Neuronal stem cell (in vitro differentiated cells): ENCODE results near the gene CDC42BPA.

ENCODE experiments used
- DNase-seq: peaks from one replicate; pipeline ENCODE4 v3.0.0-alpha.2; 2013; ENCODE audit warnings: low spot score
- H2AFZ ChIP-seq: one replicate; pipeline ENCODE4 v1.6.1; 2013; ENCODE audit warnings: mild to moderate bottlenecking, low read length, inconsistent platforms
- H2AK5ac ChIP-seq: 2 replicates; pipeline ENCODE4 v1.6.1; 2013; ENCODE audit warnings: low read depth, mild to moderate bottlenecking, inconsistent platforms, low read length, moderate library complexity, mixed read lengths
- H2BK120ac ChIP-seq: 2 replicates; pipeline ENCODE4 v1.6.1; 2013; ENCODE audit warnings: low read depth, mild to moderate bottlenecking, inconsistent platforms, low read length, moderate library complexity, mixed read lengths
- H2BK12ac ChIP-seq: one replicate; pipeline ENCODE4 v1.6.1; 2013; ENCODE audit warnings: low read length, inconsistent platforms
- H2BK15ac ChIP-seq: 2 replicates; pipeline ENCODE4 v1.6.1; 2013; ENCODE audit warnings: mild to moderate bottlenecking, low read length, inconsistent platforms, mixed read lengths
- H2BK5ac ChIP-seq: one replicate; pipeline ENCODE4 v1.6.1; 2013; ENCODE audit warnings: inconsistent platforms, mild to moderate bottlenecking, low read length, moderate library complexity
- H3K14ac ChIP-seq: one replicate; pipeline ENCODE4 v1.6.1; 2013; ENCODE audit warnings: low read length, inconsistent platforms
- H3K18ac ChIP-seq: 2 replicates; pipeline ENCODE4 v1.6.1; 2013; ENCODE audit warnings: low read length, inconsistent platforms
- H3K23ac ChIP-seq: 2 replicates; pipeline ENCODE4 v1.6.1; 2013; ENCODE audit warnings: low read depth, mild to moderate bottlenecking, mixed read lengths, low read length, inconsistent platforms; ENCODE audit not compliant: poor library complexity
- H3K27ac ChIP-seq: replicated peaks from 3 replicates; pipeline ENCODE4 v1.5.1; 2013; ENCODE audit warnings: low read length, inconsistent platforms
- H3K27me3 ChIP-seq, 3 experiments: 2 replicates each; pipeline ENCODE4 v1.6.1; 2013; ENCODE audit warnings: low read length in 3 of 3, mild to moderate bottlenecking in 2 of 3, inconsistent platforms in 1 of 3, low read depth in 1 of 3, mixed read lengths in 1 of 3, moderate library complexity in 1 of 3; ENCODE audit not compliant: control insufficient read depth in 3 of 3, insufficient read depth in 3 of 3
- H3K36me3 ChIP-seq, 2 donors: replicated peaks in 1 of 2; 2 replicates each; pipeline ENCODE4 v1.6.1; 2013; ENCODE audit warnings: low read length in 2 of 2; ENCODE audit not compliant: control insufficient read depth in 2 of 2, insufficient read depth in 2 of 2
- H3K4ac ChIP-seq: 2 replicates; pipeline ENCODE4 v1.6.1; 2013; ENCODE audit warnings: inconsistent platforms, mild to moderate bottlenecking, low read length, moderate library complexity
- H3K4me1 ChIP-seq, 2 donors: 1 replicate in 1 of 2; 2 replicates in 1 of 2; pipeline ENCODE4 v1.6.1; 2013; ENCODE audit warnings: low read length in 2 of 2, low read depth in 1 of 2; ENCODE audit not compliant: control insufficient read depth in 2 of 2, insufficient read depth in 1 of 2
- H3K4me2 ChIP-seq: one replicate; pipeline ENCODE4 v1.6.1; 2013; ENCODE audit warnings: mild to moderate bottlenecking, low read length, inconsistent platforms; ENCODE audit not compliant: insufficient read depth, poor library complexity, severe bottlenecking
- H3K4me3 ChIP-seq, 2 donors: 2 replicates each; pipeline ENCODE4 v1.5.1; 2013; ENCODE audit warnings: low read length in 2 of 2, mild to moderate bottlenecking in 2 of 2, inconsistent platforms in 1 of 2, moderate library complexity in 1 of 2
- H3K79me1 ChIP-seq: one replicate; pipeline ENCODE4 v1.6.1; 2013; ENCODE audit warnings: low read depth, mild to moderate bottlenecking, inconsistent platforms, low read length, moderate library complexity
- H3K9ac ChIP-seq: one replicate; pipeline ENCODE4 v1.6.1; 2013; ENCODE audit warnings: mild to moderate bottlenecking, low read depth, low read length, inconsistent platforms; ENCODE audit not compliant: poor library complexity
- H3K9me3 ChIP-seq, 2 donors: replicated peaks in 1 of 2; 2 replicates each; pipeline versions ENCODE3 to v1.6.1; 2013; ENCODE audit warnings: low read length in 2 of 2, mild to moderate bottlenecking in 2 of 2, inconsistent platforms in 1 of 2, low read depth in 1 of 2, mixed read lengths in 1 of 2, moderate library complexity in 1 of 2; ENCODE audit not compliant: control insufficient read depth in 2 of 2, insufficient read depth in 1 of 2
- H4K8ac ChIP-seq: one replicate; pipeline ENCODE4 v1.6.1; 2013; ENCODE audit warnings: low read depth, mild to moderate bottlenecking, inconsistent platforms, low read length, moderate library complexity
- H4K91ac ChIP-seq: one replicate; pipeline ENCODE4 v1.6.1; 2013; ENCODE audit warnings: low read length, low read depth, mild to moderate bottlenecking, inconsistent platforms; ENCODE audit not compliant: poor library complexity
- WGBS, 2 donors: extraction: QIAGEN DNeasy Blood & Tissue Kit; methylation state at CpG; one replicate each; pipeline ENCODE4 v1.1.7; 2013; ENCODE audit warnings: missing lambda C conversion rate in 2 of 2, mixed read lengths in 1 of 2; ENCODE audit not compliant: insufficient read length in 2 of 2, insufficient replicate concordance in 1 of 2; ENCODE audit errors: extremely low coverage in 2 of 2; 5-methylcytosine and 5-hydroxymethylcytosine counted together

The CDC42BPA gene

DNA sequence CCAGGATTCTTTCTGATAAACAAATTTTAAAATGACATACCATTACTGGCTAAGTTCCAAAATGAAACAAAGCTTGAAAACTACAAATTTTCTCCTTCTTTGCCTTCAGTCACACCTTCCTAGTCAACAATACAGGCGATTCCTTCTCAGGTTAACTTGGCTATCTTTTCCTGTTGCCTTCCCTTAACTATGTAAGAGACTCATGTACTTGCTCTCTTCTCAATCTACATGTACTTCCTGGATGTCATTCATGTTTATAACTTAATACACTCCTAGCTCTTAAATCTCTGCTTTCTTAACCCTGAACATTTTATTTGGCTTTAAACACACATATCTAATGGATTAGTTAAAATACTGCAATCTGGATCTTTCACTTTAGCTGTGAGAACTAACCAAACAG lies 281.2 kb downstream of the CDC42BPA start:
- Histone ChIP-seq H3K36me3 (peaks cover 0 to 53% of the 10 kb centered on the region in 2 donors), H2BK15ac (no peak overlapping the region), H3K4me3 (no peak overlapping the region), H3K14ac (no peak overlapping the region), H2BK5ac (no peak overlapping the region), H3K27me3 (no peaks in the 10 kb centered on the region), H3K9ac (no peak overlapping the region), H3K4me2 (no peak overlapping the region), H3K9me3 (peaks cover 0 to 8% of the 10 kb centered on the region in 2 donors), H3K4ac (no peak overlapping the region), H2AK5ac (no peak overlapping the region), H2BK120ac (no peak overlapping the region), H3K79me1 (no peaks in the 10 kb centered on the region), H2BK12ac (no peak overlapping the region), H4K91ac (no peak overlapping the region), H3K23ac (no peak overlapping the region), H3K27ac (no peak overlapping the region), H2AFZ (no peak overlapping the region), H3K18ac (no peak overlapping the region), H4K8ac (no peak overlapping the region), H3K4me1 (no peaks in the 10 kb centered on the region)
- WGBS, 2 donors: no CpG with 5 or more reads among the region's 1 CpG
- DNase-seq: no peak

- no peak for DNase-seq
- no peak overlapping the region for H2BK5ac ChIP-seq
- H3K36me3 ChIP-seq: peaks cover 0 to 65% of the 10 kb centered on the region in 2 donors
- no peak overlapping the region for H2AFZ ChIP-seq
- H3K27ac ChIP-seq: no peak overlapping the region
- H2BK12ac ChIP-seq: no peak overlapping the region
- no peaks in the 10 kb centered on the region for H3K27me3 ChIP-seq
- no peak overlapping the region for H3K4me3 ChIP-seq
- peaks cover 0 to 8% of the 10 kb centered on the region in 2 donors for H3K9me3 ChIP-seq
- no peaks in the 10 kb centered on the region for H3K79me1 ChIP-seq
- no peak overlapping the region for H2BK120ac ChIP-seq
- H3K23ac ChIP-seq: no peak overlapping the region
- no peak overlapping the region for H4K91ac ChIP-seq
- H3K18ac ChIP-seq: no peak overlapping the region
- H2BK15ac ChIP-seq: no peak overlapping the region
- H4K8ac ChIP-seq: no peak overlapping the region
- H3K14ac ChIP-seq: no peak overlapping the region
- H3K4ac ChIP-seq: no peak overlapping the region
- no peaks in the 10 kb centered on the region for H3K4me1 ChIP-seq
- no peak overlapping the region for H3K9ac ChIP-seq
- WGBS, 2 donors: no CpG with 5 or more reads among the region's 2 CpGs
- H2AK5ac ChIP-seq: no peak overlapping the region
- no peak overlapping the region for H3K4me2 ChIP-seq
Observed at GRCh38 chr1:227035316-227035715, 283.0 kb downstream of the CDC42BPA start.

GRCh38 chr1:227033880-227034279 lies 284.4 kb downstream of the CDC42BPA start:
- H3K79me1 ChIP-seq: no peaks in the 10 kb centered on the region
- no peak overlapping the region for H3K27ac ChIP-seq
- H2BK12ac ChIP-seq: no peak overlapping the region
- no peak overlapping the region for H2BK5ac ChIP-seq
- DNase-seq: no peak
- no peak overlapping the region for H3K14ac ChIP-seq
- no peak overlapping the region for H3K4ac ChIP-seq
- no peaks in the 10 kb centered on the region for H3K27me3 ChIP-seq
- H4K91ac ChIP-seq: no peak overlapping the region
- no peak overlapping the region for H3K23ac ChIP-seq
- H3K36me3 ChIP-seq: peaks cover 1 to 65% of the 10 kb centered on the region in 2 donors
- no peak overlapping the region for H3K18ac ChIP-seq
- H2BK15ac ChIP-seq: no peak overlapping the region
- H2AFZ ChIP-seq: no peak overlapping the region
- no peak overlapping the region for H2AK5ac ChIP-seq
- H3K4me2 ChIP-seq: no peak overlapping the region
- WGBS, 2 donors: no CpG with 5 or more reads among the region's 2 CpGs
- H3K4me1 ChIP-seq: no peaks in the 10 kb centered on the region
- no peak overlapping the region for H3K9ac ChIP-seq
- no peak overlapping the region for H3K4me3 ChIP-seq
- no peak overlapping the region for H2BK120ac ChIP-seq
- peaks cover 0 to 4% of the 10 kb centered on the region in 2 donors for H3K9me3 ChIP-seq
- no peak overlapping the region for H4K8ac ChIP-seq

GRCh38 chr1:227032396-227032795 lies 285.9 kb downstream of the CDC42BPA start:
- no peak overlapping the region for H3K4ac ChIP-seq
- no peak overlapping the region for H2AFZ ChIP-seq
- peaks cover 6 to 71% of the 10 kb centered on the region in 2 donors for H3K36me3 ChIP-seq
- H3K27ac ChIP-seq: no peak overlapping the region
- H3K4me3 ChIP-seq: no peak overlapping the region
- no peak overlapping the region for H4K8ac ChIP-seq
- H3K9ac ChIP-seq: no peak overlapping the region
- H3K4me2 ChIP-seq: no peak overlapping the region
- no peaks in the 10 kb centered on the region for H3K27me3 ChIP-seq
- H2BK120ac ChIP-seq: no peak overlapping the region
- H3K9me3 ChIP-seq: no peaks in the 10 kb centered on the region
- H3K4me1 ChIP-seq: no peaks in the 10 kb centered on the region
- H4K91ac ChIP-seq: no peak overlapping the region
- H3K23ac ChIP-seq: no peak overlapping the region
- H3K18ac ChIP-seq: no peak overlapping the region
- no peak overlapping the region for H2BK15ac ChIP-seq
- no peak overlapping the region for H2BK12ac ChIP-seq
- H3K14ac ChIP-seq: no peak overlapping the region
- no CpG with 5 or more reads among the region's 3 CpGs for WGBS, 2 donors
- no peak overlapping the region for H2AK5ac ChIP-seq
- no peaks in the 10 kb centered on the region for H3K79me1 ChIP-seq
- no peak for DNase-seq
- no peak overlapping the region for H2BK5ac ChIP-seq
